HG03469 (cell line): ENCODE measurements around the gene KIRREL3.

Source experiments
- ATAC-seq: cut with Tn5 transposase; IDR thresholded peaks from one replicate; pipeline ENCODE4 v1.9.1; 2021; ENCODE audit warnings: mild to moderate bottlenecking, moderate library complexity, moderate number of reproducible peaks; ENCODE audit not compliant: unreplicated experiment

Gene KIRREL3

GRCh38 chr11:126837581-126837980, 163.0 kb downstream of the KIRREL3 start:
- no peak for ATAC-seq

- no peak for ATAC-seq
These were observed 166.0 kb downstream of the KIRREL3 start for GRCh38 chr11:126834573-126834972.

GRCh38 chr11:126834149-126834548, 166.4 kb downstream of the KIRREL3 start:
- no peak for ATAC-seq

DNA sequence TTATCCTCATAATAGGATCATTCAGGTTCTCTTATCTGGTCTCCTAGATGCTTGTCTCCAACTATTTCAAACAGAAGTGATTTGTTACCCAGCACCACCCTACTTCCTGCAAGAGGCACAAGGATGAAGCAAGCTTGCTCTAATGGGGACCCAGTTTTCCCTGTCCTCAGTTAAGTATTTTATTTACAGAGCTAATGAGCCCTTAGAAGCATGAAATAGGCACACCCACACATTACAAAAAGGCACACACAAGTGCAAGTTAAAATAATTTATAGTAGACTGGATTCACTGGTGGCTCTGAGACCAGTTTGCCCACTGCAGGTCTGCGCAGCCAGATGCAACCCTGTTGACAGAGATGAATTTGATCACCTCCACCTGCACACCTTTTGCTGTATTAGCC, 167.5 kb downstream of the KIRREL3 start:
- no peak for ATAC-seq

GRCh38 chr11:126832387-126832786, 168.2 kb downstream of the KIRREL3 start:
- no peak for ATAC-seq

DNA sequence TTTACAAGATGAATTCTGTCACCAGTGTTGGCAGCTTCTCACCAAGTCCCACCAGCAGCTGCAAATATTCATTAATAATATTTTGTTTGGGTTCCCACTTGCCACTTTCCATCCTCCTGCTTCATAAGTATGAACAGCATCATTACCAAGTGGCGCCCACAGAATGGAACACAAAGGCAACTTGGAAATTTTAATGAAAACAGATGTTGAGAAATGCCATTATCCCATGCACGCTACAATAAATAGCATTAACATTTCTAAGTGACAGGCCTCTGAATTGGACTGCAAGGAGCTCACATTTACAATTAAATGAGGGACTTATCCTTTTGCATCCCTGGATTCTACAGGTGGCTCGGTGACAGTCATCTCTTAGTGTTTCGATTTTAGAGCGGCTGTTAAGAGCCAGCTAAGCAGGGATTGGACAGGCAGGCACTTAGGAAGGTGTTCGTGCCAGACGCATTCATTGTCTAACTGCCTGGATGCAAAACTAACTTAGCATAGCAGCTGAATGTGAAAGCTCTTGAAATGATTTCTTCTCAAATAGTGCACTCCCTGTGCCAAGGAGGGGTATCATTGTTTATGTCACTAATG, 170.3 kb downstream of the KIRREL3 start:
- no peak for ATAC-seq

DNA sequence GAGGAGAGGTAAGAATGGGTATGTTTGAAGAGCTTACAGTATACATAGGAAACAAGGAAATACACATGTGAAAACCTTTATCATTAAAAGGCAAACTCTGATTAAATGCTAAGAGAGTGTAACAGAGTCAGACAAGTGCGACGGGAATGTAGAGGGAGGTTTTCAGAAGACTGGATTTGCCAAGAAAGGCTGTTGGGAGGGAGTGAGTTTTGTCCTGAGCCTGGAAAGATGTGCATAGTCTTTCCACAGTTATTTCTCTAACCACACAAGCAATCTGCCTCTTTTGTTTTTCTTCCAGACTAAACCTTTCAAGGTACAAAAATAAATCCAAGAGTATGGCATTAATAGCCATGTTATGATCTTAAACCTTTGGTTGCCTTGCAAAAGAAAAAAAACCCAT, 170.9 kb downstream of the KIRREL3 start:
- ATAC-seq: no peak

GRCh38 chr11:126824035-126824607, 176.4 kb downstream of the KIRREL3 start:
- ATAC-seq: no peak

- no peak for ATAC-seq
These were observed 177.3 kb downstream of the KIRREL3 start for GRCh38 chr11:126823274-126823673.

DNA sequence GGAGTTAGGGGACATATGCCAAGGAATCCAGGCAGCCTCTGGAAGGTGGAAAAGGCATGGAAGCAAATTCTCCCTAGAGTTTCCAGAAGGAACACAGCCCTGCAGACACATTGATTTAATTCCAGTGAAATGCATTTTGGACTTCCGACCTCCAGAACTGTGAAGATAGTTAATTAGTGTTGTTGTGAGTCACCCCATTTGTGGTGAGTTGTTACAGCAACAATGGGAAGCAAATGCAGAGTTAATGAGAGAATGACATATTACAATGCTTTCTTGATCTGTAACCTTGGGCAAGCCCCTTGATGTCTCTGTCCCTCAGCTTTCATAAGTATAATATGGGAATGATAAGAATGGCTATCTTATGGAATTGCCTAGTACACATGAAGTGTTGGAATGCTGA, 178.7 kb downstream of the KIRREL3 start:
- no peak for ATAC-seq

DNA sequence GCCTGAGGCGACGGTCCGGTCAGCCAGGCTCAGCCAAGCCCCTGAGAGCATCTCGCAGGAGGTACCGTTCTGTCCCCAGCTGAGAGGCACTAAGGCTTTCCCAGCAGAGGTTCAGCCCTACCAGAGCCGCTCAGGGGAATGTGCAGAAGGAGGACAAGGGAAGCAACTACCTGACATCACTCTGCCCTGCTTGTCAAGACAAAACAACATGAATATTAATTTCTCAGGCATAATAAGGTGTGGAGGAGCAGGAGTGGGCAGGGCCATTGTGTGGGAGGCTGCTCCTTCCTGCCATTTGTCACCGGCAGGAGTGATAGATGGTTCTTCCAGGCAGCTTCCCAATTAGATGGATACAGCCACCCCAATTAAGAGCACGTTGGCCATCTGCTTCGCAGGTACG, 181.4 kb downstream of the KIRREL3 start:
- ATAC-seq: no peak

DNA sequence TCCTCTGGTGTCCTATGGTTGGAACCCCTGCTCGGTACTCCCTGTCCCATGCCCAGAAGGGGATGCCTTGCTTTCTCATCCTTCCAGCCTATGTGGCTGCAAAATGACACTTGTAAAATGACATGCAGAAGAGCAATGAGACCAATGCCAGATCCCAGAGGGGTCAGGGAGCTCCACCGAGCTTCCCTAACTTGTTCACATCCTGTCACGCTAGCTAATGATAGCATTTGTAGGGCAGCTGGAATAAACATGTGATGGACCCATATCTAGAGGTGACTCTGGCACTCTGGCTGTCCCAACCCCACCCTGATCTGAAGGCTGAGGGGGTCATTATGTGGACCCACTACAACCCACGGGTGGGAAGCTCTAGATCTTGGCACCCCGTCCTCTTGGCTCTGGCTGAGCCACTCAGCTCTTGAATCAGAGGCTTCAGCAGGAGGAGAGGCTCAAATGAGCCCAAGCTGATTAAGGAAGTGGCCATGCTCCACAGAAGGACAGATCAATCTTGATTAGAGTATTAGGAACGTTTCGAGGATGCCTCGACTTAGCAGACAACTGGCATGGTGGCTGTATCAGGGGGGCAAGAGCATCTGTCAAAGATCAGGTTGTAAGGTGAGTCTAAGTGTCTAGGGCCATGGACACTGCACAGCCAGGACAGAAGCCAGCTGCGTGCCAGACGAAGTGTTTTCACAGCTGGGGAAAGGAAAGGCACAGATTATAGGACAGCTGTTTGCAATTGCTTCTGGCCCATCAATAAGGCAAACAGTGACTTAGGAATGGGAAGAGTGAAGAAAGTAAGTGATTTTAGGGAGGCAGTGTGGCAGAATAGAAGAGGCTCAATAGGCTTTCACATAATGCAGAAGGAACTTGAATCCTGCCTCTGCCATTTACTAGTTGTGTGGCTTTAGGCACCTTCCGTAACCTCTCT, 182.8 kb downstream of the KIRREL3 start:
- ATAC-seq: no peak

DNA sequence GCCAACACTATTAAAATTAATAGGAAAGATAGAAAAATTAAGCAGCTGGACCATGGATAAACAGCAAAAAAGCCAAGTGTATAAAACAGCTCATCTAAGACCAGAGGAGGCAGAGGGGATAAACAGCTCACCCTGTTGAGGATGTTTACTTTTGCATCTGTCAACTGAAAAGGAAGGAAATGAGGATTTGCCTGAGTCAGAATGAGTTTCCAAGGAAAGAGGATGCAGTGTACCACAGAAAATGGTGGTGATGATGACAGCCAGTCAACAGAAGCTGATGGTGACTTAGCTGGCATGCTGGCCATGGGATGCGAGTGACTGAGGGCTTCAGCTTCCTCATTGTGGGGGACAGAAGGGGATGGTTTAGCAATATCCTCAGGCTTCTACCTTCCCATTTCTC, 183.5 kb downstream of the KIRREL3 start:
- ATAC-seq: no peak

- ATAC-seq: no peak
These were observed 183.9 kb downstream of the KIRREL3 start for GRCh38 chr11:126816645-126817044.

GRCh38 chr11:126815111-126815510, 185.5 kb downstream of the KIRREL3 start:
- no peak for ATAC-seq

DNA sequence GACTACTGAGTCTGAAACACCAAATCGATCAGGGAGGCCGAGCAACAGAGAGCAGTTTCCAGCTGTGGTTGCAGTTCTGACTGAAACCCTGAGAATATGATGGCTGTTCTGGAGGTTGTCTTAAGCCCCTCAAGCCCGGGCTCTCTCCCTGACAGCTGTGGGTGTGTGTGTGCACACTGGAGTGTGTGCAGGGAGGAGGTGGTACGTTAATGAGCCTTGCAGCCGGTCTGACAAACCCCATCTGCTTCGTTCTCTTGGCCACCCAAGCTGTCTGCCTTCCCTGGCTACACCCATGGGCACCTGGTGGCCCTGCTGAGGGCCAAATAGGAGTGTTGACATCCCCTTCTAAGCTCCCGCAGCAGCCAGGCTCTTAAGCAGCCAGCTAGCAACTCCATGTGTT, 189.8 kb downstream of the KIRREL3 start:
- no peak for ATAC-seq

DNA sequence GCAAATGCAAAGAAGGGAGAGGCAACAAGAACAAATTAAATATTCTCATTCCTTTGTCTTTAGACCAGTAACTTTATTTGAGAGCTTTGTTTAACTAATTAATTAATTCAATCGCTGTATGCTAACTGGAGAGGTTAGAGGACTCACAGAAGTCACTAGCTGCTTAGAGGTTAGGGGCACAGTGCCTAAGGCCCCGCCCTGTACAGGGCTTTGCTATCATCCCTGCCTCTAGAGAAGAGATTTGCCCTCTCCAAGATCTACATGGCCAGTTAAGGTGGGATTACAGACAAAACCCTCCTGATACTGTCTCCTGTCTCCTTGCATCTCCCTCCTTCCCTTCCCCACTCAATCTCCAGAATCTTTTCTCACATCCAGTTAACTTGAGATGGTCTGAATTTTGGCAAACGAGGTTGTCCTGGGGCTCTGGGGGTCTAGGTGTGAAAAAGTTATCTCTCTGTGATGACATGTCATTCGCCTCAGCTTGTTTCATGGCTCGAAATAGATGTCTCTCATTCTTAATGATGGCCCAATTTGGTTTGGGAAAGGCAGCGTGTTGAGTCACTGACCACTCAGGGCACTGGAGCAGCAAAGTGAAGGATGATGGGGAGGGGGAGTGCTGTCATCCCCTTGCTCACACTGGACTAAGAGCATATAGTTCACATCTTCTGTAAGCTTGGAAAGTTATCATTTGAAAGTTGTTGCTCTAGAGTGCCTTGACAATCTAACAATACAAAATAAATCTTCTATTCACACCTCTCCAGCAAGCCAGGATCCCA, 190.9 kb downstream of the KIRREL3 start:
- no peak for ATAC-seq

DNA sequence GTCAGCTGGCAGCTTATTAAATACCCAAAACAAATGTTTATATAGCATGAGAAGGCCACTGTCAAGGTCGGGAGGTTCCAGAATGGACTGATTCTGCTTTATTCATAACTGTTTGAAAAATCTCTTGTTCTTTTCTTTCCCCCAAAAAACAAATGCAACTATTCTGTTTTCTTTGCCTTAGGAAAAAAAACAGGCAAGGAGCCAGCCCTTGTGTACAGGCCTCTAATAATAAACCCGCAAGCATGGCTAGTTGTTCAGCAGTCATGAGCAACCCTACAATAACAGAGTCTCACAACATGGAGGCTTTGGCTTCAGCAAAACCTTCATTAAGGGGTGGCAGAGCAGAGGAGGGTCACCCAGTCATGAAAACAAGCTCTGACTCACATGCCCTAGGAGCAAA, 191.7 kb downstream of the KIRREL3 start:
- ATAC-seq: no peak

DNA sequence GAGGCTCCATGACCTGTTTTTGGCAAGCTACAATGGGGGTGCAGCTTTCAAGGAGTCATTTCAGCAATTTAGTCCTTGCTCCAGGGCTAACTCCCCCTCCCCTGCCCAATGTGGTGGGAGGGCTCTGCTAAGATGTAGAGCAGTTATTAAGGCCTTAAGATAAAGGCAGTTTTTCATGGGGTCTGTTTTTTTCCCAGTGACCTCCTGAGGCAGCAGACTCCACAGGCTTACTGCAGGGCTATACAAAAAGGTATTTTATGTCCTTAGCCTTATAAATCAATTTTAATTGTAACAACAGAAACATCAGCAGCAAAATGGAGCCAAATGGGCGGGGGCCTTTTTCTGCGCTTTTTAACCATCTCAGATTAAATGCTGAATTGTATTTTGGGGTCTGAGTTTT, 192.3 kb downstream of the KIRREL3 start:
- no peak for ATAC-seq

DNA sequence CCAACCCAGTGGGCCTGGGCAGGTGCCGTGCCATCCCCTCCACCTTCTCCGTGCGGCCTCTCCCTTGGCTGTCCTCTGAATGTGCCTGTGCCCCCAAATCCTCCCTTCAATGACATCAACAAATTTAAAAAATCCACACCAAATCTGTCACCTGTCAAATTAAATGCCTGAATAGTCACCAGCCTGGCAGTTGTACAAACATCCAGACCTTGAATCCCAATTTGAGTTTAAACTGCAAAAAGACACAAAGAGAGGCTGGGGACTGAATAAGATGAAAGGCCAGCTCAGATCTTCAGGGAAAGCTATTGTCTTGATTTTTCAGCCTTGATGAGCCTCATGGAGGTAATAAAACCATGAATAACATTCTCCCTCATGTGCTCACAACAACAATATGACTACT, 194.7 kb downstream of the KIRREL3 start:
- no peak for ATAC-seq

DNA sequence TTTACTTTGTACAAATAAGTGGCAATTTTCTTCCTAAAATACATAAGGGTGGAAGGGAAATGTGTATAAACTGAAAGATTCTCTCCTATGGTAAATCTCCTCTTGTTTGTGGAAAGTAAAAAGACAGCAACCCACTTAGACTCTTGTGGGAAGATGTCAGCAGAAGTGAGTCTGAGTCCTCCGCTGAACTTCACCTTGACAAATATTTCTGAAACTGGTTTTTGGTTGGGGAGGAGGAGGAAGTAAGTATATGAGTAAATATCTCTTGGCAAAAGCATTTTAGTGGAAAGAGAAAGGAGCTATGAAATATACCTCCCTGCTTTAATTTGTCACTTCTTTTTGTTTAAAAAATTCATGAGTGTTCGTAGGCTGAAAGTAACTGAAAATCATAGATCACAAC, 196.2 kb downstream of the KIRREL3 start:
- ATAC-seq: no peak
